Vagina (tissue), 2 donors: ENCODE data around the gene FZR1.

ENCODE experiments used
- CTCF ChIP-seq, 3 experiments: fragments of 450-650 bp in 2 of 3; fragments of 200-600 bp in 1 of 3; sonication (generic) in 1 of 3; IDR thresholded peaks; one replicate each; pipeline ENCODE4 v1.5.1; 2017 to 2019; ENCODE audit warnings: antibody characterized with exemption in 3 of 3, mild to moderate bottlenecking in 2 of 3, moderate library complexity in 2 of 3
- POLR2A ChIP-seq, 2 donors: fragments of 450-650 bp; IDR thresholded peaks; one replicate each; pipeline ENCODE4 v1.6.1; 2017; ENCODE audit warnings: antibody characterized with exemption in 2 of 2, mild to moderate bottlenecking in 2 of 2, moderate library complexity in 2 of 2

GRCh38 chr19:3586707-3587346 lies 80.7 kb downstream of the FZR1 start:
- no peak for TF ChIP-seq CTCF (IDR thresholded peaks at IDR 0.05)
- no peak for TF ChIP-seq POLR2A (IDR thresholded peaks at IDR 0.05)
